NCI-H460 (cell line): Measurements from ENCODE around the gene PCDHGB4. TPM values are rescaled to one million over a fixed set of nuclear protein-coding genes. Genes with fewer than 3 reads are reported as not detected.
"Not testable (repeated sequence)": the region's sequence is repeated elsewhere in the genome, so short reads cannot be mapped to it uniquely, and the experiment has no call there.

ENCODE experiments used
- DNase-seq: peaks from one replicate; pipeline ENCODE4 v3.0.0-alpha.2; 2016; ENCODE audit warnings: low read depth; ENCODE audit errors: extremely low read depth
- total RNA-seq: library from RNA; depleted of rRNA; stranded (reverse); fragments of >200 nt; shearing (Covaris generic); gene quantifications from 2 replicates; pipeline ENCODE4 v1.2.3, GENCODE V29; 2014

Gene PCDHGB4
- total RNA-seq, 1 experiment from 2014 or later: 5.6 TPM

GRCh38 chr5:141397756-141398551 is 10.5 kb downstream of the PCDHGB4 start, which contains the start of gene PCDHGB5:
PCDHGB5 (plus strand) TSS chr5:141397947; CDS start chr5:141398128, 181 bp downstream.
- DNase-seq: not testable (repeated sequence)

- no peak for DNase-seq
These were observed 11.1 kb downstream of the PCDHGB4 start for GRCh38 chr5:141398608-141399007.

GRCh38 chr5:141399555-141400258 is 12.2 kb downstream of the PCDHGB4 start:
- no peak for DNase-seq

GRCh38 chr5:141402553-141403243 is 15.2 kb downstream of the PCDHGB4 start, which contains the start of gene PCDHGA9:
PCDHGA9 (plus strand) TSS chr5:141402778; CDS start chr5:141402953, 175 bp downstream.
- peak; percentile 33 for DNase-seq

GRCh38 chr5:141403387-141403786 is 15.9 kb downstream of the PCDHGB4 start:
- no peak for DNase-seq

GRCh38 chr5:141407790-141408505 is 20.4 kb downstream of the PCDHGB4 start, which contains the start of gene PCDHGB6:
PCDHGB6 (plus strand) TSS chr5:141408021; CDS start chr5:141408203, 182 bp downstream.
- DNase-seq: not testable (repeated sequence)

GRCh38 chr5:141409598-141410306 is 22.3 kb downstream of the PCDHGB4 start:
- no peak for DNase-seq

GRCh38 chr5:141411575-141411974 is 24.1 kb downstream of the PCDHGB4 start:
- DNase-seq: no peak

- DNase-seq: peak; percentile 82
These were observed 25.5 kb downstream of the PCDHGB4 start, which contains the start of gene PCDHGA10 for GRCh38 chr5:141412854-141413539. PCDHGA10 (plus strand) TSS chr5:141412987; CDS start chr5:141413176, 189 bp downstream.

GRCh38 chr5:141413540-141414069 is 26.1 kb downstream of the PCDHGB4 start:
- no peak for DNase-seq

- not testable (repeated sequence) for DNase-seq
These were observed 27.2 kb downstream of the PCDHGB4 start for GRCh38 chr5:141414548-141415274.

GRCh38 chr5:141415275-141415618 is 27.7 kb downstream of the PCDHGB4 start:
- not testable (repeated sequence) for DNase-seq

- DNase-seq: not testable (repeated sequence)
These were observed 30.1 kb downstream of the PCDHGB4 start, which contains the start of gene PCDHGB7 for GRCh38 chr5:141417494-141418172. PCDHGB7 (plus strand) TSS chr5:141417677; CDS start chr5:141417860, 183 bp downstream.

GRCh38 chr5:141419074-141419880 is 31.8 kb downstream of the PCDHGB4 start:
- DNase-seq: no peak

GRCh38 chr5:141420855-141421488 is 33.5 kb downstream of the PCDHGB4 start, which contains the start of gene PCDHGA11:
PCDHGA11 (plus strand) TSS chr5:141421051; CDS start chr5:141421228, 177 bp downstream.
- DNase-seq: no peak

- no peak for DNase-seq
These were observed 34.0 kb downstream of the PCDHGB4 start for GRCh38 chr5:141421489-141421855.
